Activated naive CD4-positive, alpha-beta T cell treated with anti-CD3 and anti-CD28 coated beads, Interleukin-2, amount 50 U/mL, for 72 hours (primary cell): ENCODE results near the gene PDE6C. TPM values are rescaled to one million over a fixed set of nuclear protein-coding genes. Genes with fewer than 3 reads are reported as not detected.

ENCODE experiments used
- ATAC-seq, 2 donors: fragments of 150-1000 bp; cut with Tn5 transposase; 2 replicates each; pipeline ENCODE4 v1.10.0; 2021; ENCODE audit warnings: mild to moderate bottlenecking in 2 of 2, moderate library complexity in 2 of 2
- DNase-seq, 2 donors: peaks; one replicate each; pipeline ENCODE4 v3.0.0; 2021 to 2022; ENCODE audit warnings: low spot score in 2 of 2
- H3K27ac Mint-ChIP-seq, 2 donors: one replicate each; pipeline ENCODE4 v1.8.0; 2022; ENCODE audit warnings: mild to moderate bottlenecking in 2 of 2, mixed read lengths in 2 of 2
- H3K36me3 Mint-ChIP-seq, 2 donors: one replicate each; pipeline ENCODE4 v1.8.0; 2022; ENCODE audit warnings: mixed read lengths in 2 of 2
- H3K9me3 Mint-ChIP-seq, 2 donors: one replicate each; pipeline ENCODE4 v1.8.0; 2022; ENCODE audit warnings: mixed read lengths in 2 of 2
- total RNA-seq, 2 donors: library from RNA; stranded (reverse); gene quantifications; one replicate each; pipeline ENCODE4 v1.2.3, GENCODE V29; 2022

The PDE6C gene
- total RNA-seq, 2 donors from 2014 or later: not detected

- DNase-seq: no peak
- no peak for ATAC-seq
- Mint-ChIP-seq H3K9me3 (no peaks in the 10 kb centered on the region), H3K36me3 (no peaks in the 10 kb centered on the region), H3K27ac (no peak overlapping the region)
Measured at GRCh38 chr10:93589648-93590562, 22.4 kb upstream of the PDE6C start.

GRCh38 chr10:93590638-93591037, 21.7 kb upstream of the PDE6C start:
- DNase-seq (no peak), ATAC-seq (no peak)
- no peaks in the 10 kb centered on the region for H3K36me3 Mint-ChIP-seq
- no peak overlapping the region for H3K27ac Mint-ChIP-seq
- H3K9me3 Mint-ChIP-seq: no peaks in the 10 kb centered on the region

GRCh38 chr10:93591065-93591808, 21.1 kb upstream of the PDE6C start:
- H3K27ac Mint-ChIP-seq: no peak overlapping the region
- no peaks in the 10 kb centered on the region for H3K36me3 Mint-ChIP-seq
- no peaks in the 10 kb centered on the region for H3K9me3 Mint-ChIP-seq
- ATAC-seq (no peak), DNase-seq (no peak)

- Mint-ChIP-seq H3K36me3 (no peaks in the 10 kb centered on the region), H3K27ac (no peak overlapping the region), H3K9me3 (no peaks in the 10 kb centered on the region)
- DNase-seq (no peak), ATAC-seq (no peak)
Measured at GRCh38 chr10:93593254-93593653, 19.1 kb upstream of the PDE6C start.

- DNase-seq (no peak), ATAC-seq (no peak)
- Mint-ChIP-seq H3K36me3 (no peaks in the 10 kb centered on the region), H3K9me3 (no peaks in the 10 kb centered on the region), H3K27ac (no peak overlapping the region)
Measured at GRCh38 chr10:93593749-93594148, 18.6 kb upstream of the PDE6C start.

GRCh38 chr10:93594518-93594917, 17.8 kb upstream of the PDE6C start:
- H3K36me3 Mint-ChIP-seq: no peaks in the 10 kb centered on the region
- ATAC-seq (no peak), DNase-seq (no peak)
- H3K9me3 Mint-ChIP-seq: no peaks in the 10 kb centered on the region
- no peak overlapping the region for H3K27ac Mint-ChIP-seq

- no peak overlapping the region for H3K27ac Mint-ChIP-seq
- DNase-seq (no peak), ATAC-seq (no peak)
- no peaks in the 10 kb centered on the region for H3K9me3 Mint-ChIP-seq
- no peaks in the 10 kb centered on the region for H3K36me3 Mint-ChIP-seq
Measured at GRCh38 chr10:93595378-93596161, 16.8 kb upstream of the PDE6C start.

- H3K27ac Mint-ChIP-seq: no peak overlapping the region
- peaks cover 0 to under 1% of the 10 kb centered on the region in 2 donors for H3K36me3 Mint-ChIP-seq
- no peaks in the 10 kb centered on the region for H3K9me3 Mint-ChIP-seq
- no peak for DNase-seq
- no peak for ATAC-seq
Measured at GRCh38 chr10:93596539-93596938, 15.8 kb upstream of the PDE6C start.

GRCh38 chr10:93597075-93597599, 15.2 kb upstream of the PDE6C start:
- ATAC-seq (no peak), DNase-seq (no peak)
- Mint-ChIP-seq H3K36me3 (peaks cover 0 to 4% of the 10 kb centered on the region in 2 donors), H3K27ac (no peak overlapping the region), H3K9me3 (no peaks in the 10 kb centered on the region)

GRCh38 chr10:93598157-93598556, 14.2 kb upstream of the PDE6C start:
- Mint-ChIP-seq H3K36me3 (peaks cover 0 to 4% of the 10 kb centered on the region in 2 donors), H3K27ac (no peak overlapping the region), H3K9me3 (no peaks in the 10 kb centered on the region)
- DNase-seq (no peak), ATAC-seq (no peak)

- Mint-ChIP-seq H3K9me3 (no peaks in the 10 kb centered on the region), H3K27ac (no peak overlapping the region), H3K36me3 (peaks cover 0 to 4% of the 10 kb centered on the region in 2 donors)
- no peak for DNase-seq
- ATAC-seq: no peak
Measured at GRCh38 chr10:93599335-93599734, 13.0 kb upstream of the PDE6C start.

GRCh38 chr10:93599778-93600177, 12.6 kb upstream of the PDE6C start:
- DNase-seq (no peak), ATAC-seq (no peak)
- H3K36me3 Mint-ChIP-seq: peaks cover 0 to 4% of the 10 kb centered on the region in 2 donors
- no peaks in the 10 kb centered on the region for H3K9me3 Mint-ChIP-seq
- no peak overlapping the region for H3K27ac Mint-ChIP-seq

GRCh38 chr10:93600446-93601145, 11.7 kb upstream of the PDE6C start:
- ATAC-seq: no peak
- Mint-ChIP-seq H3K36me3 (peaks cover 0 to 4% of the 10 kb centered on the region in 2 donors), H3K27ac (no peak overlapping the region), H3K9me3 (no peaks in the 10 kb centered on the region)
- DNase-seq: no peak

GRCh38 chr10:93601146-93601773, 11.1 kb upstream of the PDE6C start, which contains the start of gene RBP4:
Gene RBP4, minus strand, starts transcription at chr10:93601235. Its CDS starts 207 bp downstream, at chr10:93601028.
- no peak for DNase-seq
- Mint-ChIP-seq H3K36me3 (peaks cover 0 to 4% of the 10 kb centered on the region in 2 donors), H3K9me3 (no peaks in the 10 kb centered on the region), H3K27ac (no peak within 1 kb of the TSS)
- no peak for ATAC-seq

GRCh38 chr10:93601774-93602162, 10.6 kb upstream of the PDE6C start:
- Mint-ChIP-seq H3K36me3 (peaks cover 0 to 4% of the 10 kb centered on the region in 2 donors), H3K27ac (no peak overlapping the region), H3K9me3 (no peaks in the 10 kb centered on the region)
- DNase-seq (no peak), ATAC-seq (no peak)

GRCh38 chr10:93603023-93603422, 9.3 kb upstream of the PDE6C start:
- Mint-ChIP-seq H3K27ac (no peak overlapping the region), H3K9me3 (peaks cover 0 to 4% of the 10 kb centered on the region in 2 donors), H3K36me3 (peaks cover 0 to 4% of the 10 kb centered on the region in 2 donors)
- ATAC-seq: no peak
- DNase-seq: no peak
